ENCODE results near the gene RTL10.

RTL10 gene

DNA sequence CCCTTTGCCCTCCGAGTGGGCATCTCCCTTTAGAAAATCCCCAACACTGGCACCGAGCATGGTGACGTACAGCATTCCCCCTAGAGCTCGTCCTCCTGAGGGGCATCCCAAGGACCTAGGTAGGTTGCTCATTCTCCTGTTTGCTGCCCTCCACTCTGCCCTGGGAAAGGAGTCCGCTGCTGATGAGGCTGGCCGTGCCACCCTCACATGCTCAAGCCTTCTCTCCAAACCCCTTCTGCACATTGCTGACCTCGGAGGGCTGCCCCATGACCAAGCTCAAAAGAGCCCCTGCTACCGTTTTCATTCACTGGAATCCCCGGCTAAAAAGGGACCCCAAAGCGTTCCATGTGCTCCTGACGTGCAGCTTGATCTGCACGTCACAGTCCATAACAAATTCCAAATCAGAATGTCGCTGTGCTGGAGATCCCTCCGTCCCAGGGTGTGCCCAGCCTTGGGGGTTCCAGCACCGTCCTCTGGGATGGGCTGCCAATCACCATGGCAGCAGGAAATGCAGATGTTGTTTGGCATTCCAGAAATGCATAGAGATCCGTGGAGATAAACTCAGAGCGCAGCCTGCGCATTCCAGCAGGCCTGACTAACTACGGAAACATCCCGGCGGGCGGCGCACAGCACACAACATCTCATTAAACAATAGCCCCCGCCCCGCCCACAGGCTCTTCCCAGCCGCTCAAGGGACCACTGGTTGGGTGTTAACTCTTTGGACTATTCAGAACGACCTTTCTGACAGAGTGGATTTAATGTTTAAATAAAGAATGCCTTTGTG, 26.3 kb upstream of the RTL10 start (continued):
- TF ChIP-seq MEIS1 (CRISPR knock-in tag; IDR thresholded peaks at IDR 0.05; ENCODE audit: borderline replicate concordance) (no peak), ZNF37A (tag by site-specific recombination; IDR thresholded peaks at IDR 0.05) (no peak), ZNF23 (tag by site-specific recombination; IDR thresholded peaks at IDR 0.05; ENCODE audit: borderline replicate concordance) (no peak), ZNF654 (tag by site-specific recombination; IDR thresholded peaks at IDR 0.05; ENCODE audit: low read depth) (no peak), BCL11B (tag by site-specific recombination; IDR thresholded peaks at IDR 0.05; ENCODE audit: low read depth) (no peak), ZNF24 (tag by site-specific recombination; IDR thresholded peaks at IDR 0.05) (no peak), ZNF416 (tag by site-specific recombination; IDR thresholded peaks at IDR 0.05) (no peak), GLIS2 (tag by site-specific recombination; IDR thresholded peaks at IDR 0.05) (no peak), ZNF423 (tag by site-specific recombination; IDR thresholded peaks at IDR 0.05) (no peak), ZNF513 (tag by site-specific recombination; IDR thresholded peaks at IDR 0.05) (no peak), ZNF366 (tag by site-specific recombination; conservative IDR thresholded peaks at IDR 0.05) (0 out of 2 replicates have a peak, but pooled peaks have one; percentile 23), OVOL3 (tag by site-specific recombination; IDR thresholded peaks at IDR 0.05) (no peak), YY2 (tag by site-specific recombination; IDR thresholded peaks at IDR 0.05) (no peak), KLF9 (tag by site-specific recombination; IDR thresholded peaks at IDR 0.05; ENCODE audit: low read depth) (peak; percentile 76), ZNF600 (tag by site-specific recombination; IDR thresholded peaks at IDR 0.05) (peak; percentile 98), SP2 (tag by site-specific recombination; IDR thresholded peaks at IDR 0.05) (0 out of 2 replicates have a peak, but pooled peaks have one; percentile 24), REPIN1 (tag by site-specific recombination; IDR thresholded peaks at IDR 0.05; ENCODE audit: low read depth) (no peak), ZNF585B (tag by site-specific recombination; IDR thresholded peaks at IDR 0.05) (no peak), KLF17 (tag by site-specific recombination; IDR thresholded peaks at IDR 0.05) (peak; percentile 93), ZNF146 (tag by site-specific recombination; IDR thresholded peaks at IDR 0.05) (no peak), ZNF624 (tag by site-specific recombination; IDR thresholded peaks at IDR 0.05) (no peak), ZNF112 (tag by site-specific recombination; IDR thresholded peaks at IDR 0.05) (no peak), ZNF19 (tag by site-specific recombination; IDR thresholded peaks at IDR 0.05; ENCODE audit: low read depth) (no peak), ZNF560 (tag by site-specific recombination; IDR thresholded peaks at IDR 0.05; ENCODE audit: borderline replicate concordance) (no peak), ZNF214 (tag by site-specific recombination; IDR thresholded peaks at IDR 0.05; ENCODE audit: borderline replicate concordance) (no peak), ZNF16 (tag by site-specific recombination; IDR thresholded peaks at IDR 0.05; ENCODE audit: low read depth) (no peak), ZNF530 (tag by site-specific recombination; IDR thresholded peaks at IDR 0.05; ENCODE audit: low read depth) (no peak), GLIS1 (tag by site-specific recombination; IDR thresholded peaks at IDR 0.05) (peak; percentile 70)
- TF ChIP-seq, protein P1, sequence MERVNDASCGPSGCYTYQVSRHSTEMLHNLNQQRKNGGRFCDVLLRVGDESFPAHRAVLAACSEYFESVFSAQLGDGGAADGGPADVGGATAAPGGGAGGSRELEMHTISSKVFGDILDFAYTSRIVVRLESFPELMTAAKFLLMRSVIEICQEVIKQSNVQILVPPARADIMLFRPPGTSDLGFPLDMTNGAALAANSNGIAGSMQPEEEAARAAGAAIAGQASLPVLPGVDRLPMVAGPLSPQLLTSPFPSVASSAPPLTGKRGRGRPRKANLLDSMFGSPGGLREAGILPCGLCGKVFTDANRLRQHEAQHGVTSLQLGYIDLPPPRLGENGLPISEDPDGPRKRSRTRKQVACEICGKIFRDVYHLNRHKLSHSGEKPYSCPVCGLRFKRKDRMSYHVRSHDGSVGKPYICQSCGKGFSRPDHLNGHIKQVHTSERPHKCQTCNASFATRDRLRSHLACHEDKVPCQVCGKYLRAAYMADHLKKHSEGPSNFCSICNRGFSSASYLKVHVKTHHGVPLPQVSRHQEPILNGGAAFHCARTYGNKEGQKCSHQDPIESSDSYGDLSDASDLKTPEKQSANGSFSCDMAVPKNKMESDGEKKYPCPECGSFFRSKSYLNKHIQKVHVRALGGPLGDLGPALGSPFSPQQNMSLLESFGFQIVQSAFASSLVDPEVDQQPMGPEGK (tag by site-specific recombination; IDR thresholded peaks at IDR 0.05): 0 out of 2 replicates have a peak, but pooled peaks have one; percentile 11
- TF ChIP-seq, protein P2, sequence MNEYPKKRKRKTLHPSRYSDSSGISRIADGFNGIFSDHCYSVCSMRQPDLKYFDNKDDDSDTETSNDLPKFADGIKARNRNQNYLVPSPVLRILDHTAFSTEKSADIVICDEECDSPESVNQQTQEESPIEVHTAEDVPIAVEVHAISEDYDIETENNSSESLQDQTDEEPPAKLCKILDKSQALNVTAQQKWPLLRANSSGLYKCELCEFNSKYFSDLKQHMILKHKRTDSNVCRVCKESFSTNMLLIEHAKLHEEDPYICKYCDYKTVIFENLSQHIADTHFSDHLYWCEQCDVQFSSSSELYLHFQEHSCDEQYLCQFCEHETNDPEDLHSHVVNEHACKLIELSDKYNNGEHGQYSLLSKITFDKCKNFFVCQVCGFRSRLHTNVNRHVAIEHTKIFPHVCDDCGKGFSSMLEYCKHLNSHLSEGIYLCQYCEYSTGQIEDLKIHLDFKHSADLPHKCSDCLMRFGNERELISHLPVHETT (tag by site-specific recombination; IDR thresholded peaks at IDR 0.05): peak; percentile 37; the same call in 1 of the 2 replicates
- TF ChIP-seq, protein P3, sequence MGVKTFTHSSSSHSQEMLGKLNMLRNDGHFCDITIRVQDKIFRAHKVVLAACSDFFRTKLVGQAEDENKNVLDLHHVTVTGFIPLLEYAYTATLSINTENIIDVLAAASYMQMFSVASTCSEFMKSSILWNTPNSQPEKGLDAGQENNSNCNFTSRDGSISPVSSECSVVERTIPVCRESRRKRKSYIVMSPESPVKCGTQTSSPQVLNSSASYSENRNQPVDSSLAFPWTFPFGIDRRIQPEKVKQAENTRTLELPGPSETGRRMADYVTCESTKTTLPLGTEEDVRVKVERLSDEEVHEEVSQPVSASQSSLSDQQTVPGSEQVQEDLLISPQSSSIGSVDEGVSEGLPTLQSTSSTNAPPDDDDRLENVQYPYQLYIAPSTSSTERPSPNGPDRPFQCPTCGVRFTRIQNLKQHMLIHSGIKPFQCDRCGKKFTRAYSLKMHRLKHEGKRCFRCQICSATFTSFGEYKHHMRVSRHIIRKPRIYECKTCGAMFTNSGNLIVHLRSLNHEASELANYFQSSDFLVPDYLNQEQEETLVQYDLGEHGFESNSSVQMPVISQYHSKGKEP (tag by site-specific recombination; IDR thresholded peaks at IDR 0.05): peak; percentile 56; the same call in 1 of the 2 replicates
- TF ChIP-seq, protein P4, sequence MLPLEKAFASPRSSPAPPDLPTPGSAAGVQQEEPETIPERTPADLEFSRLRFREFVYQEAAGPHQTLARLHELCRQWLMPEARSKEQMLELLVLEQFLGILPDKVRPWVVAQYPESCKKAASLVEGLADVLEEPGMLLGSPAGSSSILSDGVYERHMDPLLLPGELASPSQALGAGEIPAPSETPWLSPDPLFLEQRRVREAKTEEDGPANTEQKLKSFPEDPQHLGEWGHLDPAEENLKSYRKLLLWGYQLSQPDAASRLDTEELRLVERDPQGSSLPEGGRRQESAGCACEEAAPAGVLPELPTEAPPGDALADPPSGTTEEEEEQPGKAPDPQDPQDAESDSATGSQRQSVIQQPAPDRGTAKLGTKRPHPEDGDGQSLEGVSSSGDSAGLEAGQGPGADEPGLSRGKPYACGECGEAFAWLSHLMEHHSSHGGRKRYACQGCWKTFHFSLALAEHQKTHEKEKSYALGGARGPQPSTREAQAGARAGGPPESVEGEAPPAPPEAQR (tag by site-specific recombination; IDR thresholded peaks at IDR 0.05): no peak
